ENCODE measurements around the gene LAIR2.
A peak's percentile ranks its signal among the peaks of the same experiment; 100 is the strongest.

DNA sequence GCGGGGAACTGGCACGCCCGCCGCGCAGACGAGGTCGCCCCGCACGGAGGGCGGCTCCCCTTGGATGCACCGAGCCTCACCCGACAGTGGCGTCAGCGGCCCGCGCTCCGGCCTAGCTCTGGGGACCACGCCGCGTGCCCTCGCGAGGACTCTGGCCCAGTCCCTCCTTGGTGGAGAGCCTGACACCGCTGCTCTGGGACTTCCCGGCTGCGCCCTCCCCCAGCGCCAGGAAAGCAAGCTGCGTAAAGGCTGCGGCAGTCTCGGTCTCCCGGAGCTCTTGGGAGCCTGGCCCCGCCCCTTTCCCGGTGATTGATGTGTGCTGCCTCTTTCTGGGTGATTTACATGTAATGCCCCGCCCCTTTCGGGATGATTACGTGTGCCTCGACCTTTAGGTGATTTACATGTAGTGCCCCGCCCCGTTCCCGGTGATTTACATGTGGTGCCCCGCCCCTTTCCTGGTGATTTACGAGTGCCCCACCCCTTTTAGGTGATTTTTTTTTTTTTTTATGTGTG is 39.0 kb upstream of the LAIR2 start, which contains the start of gene LENG9:
- TF ChIP-seq POLR2A (IDR thresholded peaks at IDR 0.05; ENCODE audit: low read depth, low read length), result peak; percentile 60; the same call in 1 of the 2 replicates
- peak; percentile 71 for TF ChIP-seq POLR2AphosphoS5 (IDR thresholded peaks at IDR 0.05; ENCODE audit: low read depth, low read length)
- TF ChIP-seq POU2F2 (IDR thresholded peaks at IDR 0.05; ENCODE audit: low read depth, low read length), result peak; percentile 76; the same call in 1 of the 2 replicates
- peak; percentile 59; the same call in 1 of the 2 replicates for TF ChIP-seq TAF1 (IDR thresholded peaks at IDR 0.05; ENCODE audit: low read depth, low read length)
- TF ChIP-seq SPI1 (IDR thresholded peaks at IDR 0.05; ENCODE audit: low read depth, low read length), result no peak
